GM23338 (cell line): ENCODE data around the gene MINDY4. TPM values are rescaled to one million over a fixed set of nuclear protein-coding genes. Genes with fewer than 3 reads are reported as not detected.

Experiments used
- ATAC-seq: fragments of 200-7000 bp; cut with Tn5 transposase; 3 replicates; pipeline ENCODE4 v1.9.1; 2020
- DNase-seq: peaks from one replicate; pipeline ENCODE4 v3.0.0-alpha.2; 2015; ENCODE audit warnings: low spot score
- H2AFZ ChIP-seq: fragments of 200-600 bp; sonication (generic); 2 replicates; pipeline ENCODE4 v1.8.0; 2016; ENCODE audit warnings: antibody characterized with exemption, mild to moderate bottlenecking, moderate library complexity
- H3F3A ChIP-seq: fragments of 200-600 bp; sonication (generic); replicated peaks from 2 replicates; pipeline ENCODE4 v1.8.0; 2017; ENCODE audit warnings: antibody characterized with exemption, mixed run types, low read depth
- H3K27ac ChIP-seq: fragments of 200-600 bp; sonication (generic); 2 replicates; pipeline ENCODE4 v1.6.1; 2016; ENCODE audit warnings: low read depth
- H3K27me3 ChIP-seq: fragments of 200-600 bp; sonication (generic); 2 replicates; pipeline ENCODE4 v1.8.0; 2016; ENCODE audit warnings: mild to moderate bottlenecking, mixed run types, moderate library complexity; ENCODE audit not compliant: insufficient read depth
- H3K36me3 ChIP-seq: fragments of 200-600 bp; sonication (generic); 2 replicates; pipeline ENCODE4 v1.8.0; 2016; ENCODE audit warnings: mild to moderate bottlenecking; ENCODE audit not compliant: insufficient read depth
- H3K4me1 ChIP-seq: fragments of 200-600 bp; sonication (generic); 2 replicates; pipeline ENCODE4 v1.8.0; 2016; ENCODE audit warnings: mild to moderate bottlenecking, moderate library complexity; ENCODE audit not compliant: insufficient read depth
- H3K4me2 ChIP-seq: fragments of 200-600 bp; sonication (generic); 2 replicates; pipeline ENCODE4 v1.7.1; 2017; ENCODE audit warnings: mixed run types
- H3K4me3 ChIP-seq: fragments of 200-600 bp; sonication (generic); 2 replicates; pipeline ENCODE4 v1.6.1; 2016; ENCODE audit warnings: mixed run types
- H3K79me2 ChIP-seq: fragments of 200-600 bp; sonication (generic); replicated peaks from 2 replicates; pipeline ENCODE4 v1.8.0; 2017; ENCODE audit warnings: mild to moderate bottlenecking; ENCODE audit not compliant: insufficient read depth
- H3K9me2 ChIP-seq: fragments of 200-600 bp; sonication (generic); 2 replicates; pipeline ENCODE4 v1.8.0; 2017; ENCODE audit not compliant: insufficient read depth
- H4K20me1 ChIP-seq: fragments of 200-600 bp; sonication (generic); replicated peaks from 2 replicates; pipeline ENCODE4 v1.8.0; 2017; ENCODE audit warnings: mild to moderate bottlenecking; ENCODE audit not compliant: insufficient read depth
- H3K27ac Mint-ChIP-seq: 2 replicates; pipeline ENCODE4 v1.8.0; 2020; ENCODE audit warnings: inconsistent platforms, mild to moderate bottlenecking, moderate library complexity, mixed read lengths
- H3K27me3 Mint-ChIP-seq: 3 replicates; pipeline ENCODE4 v1.8.0; 2022; ENCODE audit warnings: low read depth, mild to moderate bottlenecking, moderate library complexity, mixed read lengths, inconsistent platforms; ENCODE audit not compliant: insufficient read depth, poor library complexity
- H3K36me3 Mint-ChIP-seq: 3 replicates; pipeline ENCODE4 v1.8.0; 2021; ENCODE audit warnings: low read depth, mild to moderate bottlenecking, inconsistent platforms, moderate library complexity, mixed read lengths
- H3K4me1 Mint-ChIP-seq: 3 replicates; pipeline ENCODE4 v1.8.0; 2020; ENCODE audit warnings: mild to moderate bottlenecking, inconsistent platforms, mixed read lengths
- H3K4me3 Mint-ChIP-seq: 3 replicates; pipeline ENCODE4 v1.8.0; 2021; ENCODE audit warnings: moderate library complexity, mild to moderate bottlenecking, inconsistent platforms, mixed read lengths
- H3K9me3 Mint-ChIP-seq: 3 replicates; pipeline ENCODE4 v1.8.0; 2020; ENCODE audit warnings: moderate library complexity, mild to moderate bottlenecking, inconsistent platforms, mixed read lengths
- CREB1 ChIP-seq: fragments of 250-450 bp; sonication (Bioruptor Pico); IDR thresholded peaks from 2 replicates; pipeline ENCODE4 v1.5.0; 2020; ENCODE audit warnings: low read depth, mild to moderate bottlenecking, moderate library complexity
- CTCF ChIP-seq, 2 experiments: fragments of 200-600 bp in 1 of 2; sonication (generic) in 1 of 2; conservative IDR thresholded peaks; 2 replicates each; pipeline versions ENCODE4 v1.5.1 to v1.6.1; 2016 to 2017; ENCODE audit warnings: antibody characterized with exemption in 2 of 2, low read depth in 2 of 2, mild to moderate bottlenecking in 2 of 2, moderate library complexity in 1 of 2
- ETS1 ChIP-seq: IDR thresholded peaks from 2 replicates; pipeline ENCODE4 v1.6.1; 2016; ENCODE audit warnings: antibody characterized with exemption
- EZH2 ChIP-seq: fragments of 200-600 bp; sonication (generic); IDR thresholded peaks from one replicate; pipeline ENCODE4 v1.8.0; 2017; ENCODE audit warnings: antibody characterized with exemption, mild to moderate bottlenecking, low read depth; ENCODE audit not compliant: unreplicated experiment
- EZH2phosphoT487 ChIP-seq: fragments of 200-600 bp; sonication (generic); IDR thresholded peaks from one replicate; pipeline ENCODE4 v1.8.1; 2018; ENCODE audit warnings: antibody characterized with exemption; ENCODE audit not compliant: unreplicated experiment
- JUNB ChIP-seq: IDR thresholded peaks from one replicate; pipeline ENCODE4 v1.6.1; 2016; ENCODE audit warnings: antibody characterized with exemption; ENCODE audit not compliant: unreplicated experiment
- NANOG ChIP-seq: IDR thresholded peaks from 2 replicates; pipeline ENCODE4 v1.6.1; 2016; ENCODE audit warnings: antibody characterized with exemption, borderline replicate concordance
- POLR2AphosphoS5 ChIP-seq: IDR thresholded peaks from 2 replicates; pipeline ENCODE4 v1.6.1; 2016; ENCODE audit warnings: antibody characterized with exemption, low read depth
- REST ChIP-seq: IDR thresholded peaks from one replicate; pipeline ENCODE4 v1.6.1; 2018; ENCODE audit warnings: antibody characterized with exemption; ENCODE audit not compliant: unreplicated experiment
- STAT1 ChIP-seq: IDR thresholded peaks from one replicate; pipeline ENCODE4 v1.6.1; 2016; ENCODE audit warnings: antibody characterized with exemption; ENCODE audit not compliant: unreplicated experiment
- ZNF114 ChIP-seq: fragments of 250-450 bp; sonication (Bioruptor Pico); IDR thresholded peaks from 2 replicates; pipeline ENCODE4 v1.5.0; 2020; ENCODE audit warnings: mild to moderate bottlenecking, moderate library complexity
- ZNF331 ChIP-seq: fragments of 250-450 bp; sonication (Bioruptor Pico); IDR thresholded peaks from 2 replicates; pipeline ENCODE4 v1.5.0; 2020; ENCODE audit warnings: low read depth, mild to moderate bottlenecking, moderate library complexity
- ZNF462 ChIP-seq: fragments of 250-450 bp; sonication (Bioruptor Pico); IDR thresholded peaks from 2 replicates; pipeline ENCODE4 v1.5.0; 2020; ENCODE audit warnings: mild to moderate bottlenecking, moderate library complexity
- polyA plus RNA-seq: library from polyadenylated mRNA; unstranded; fragments of >200 nt; fragmentation: Nextera tagmentation; extraction: Ambion mirVana; gene quantifications from 2 replicates; pipeline ENCODE4 v1.2.1, GENCODE V29; 2016
- total RNA-seq: library from RNA; depleted of rRNA; stranded (reverse); fragments of >200 nt; shearing (Covaris generic); gene quantifications from 2 replicates; pipeline ENCODE4 v1.2.3, GENCODE V29; 2014

The MINDY4 gene
- total and polyA plus RNA-seq, 2 experiments from 2014 or later: 1.7 to 4.4 TPM

- no peaks in the 10 kb centered on the region for H3K4me1 ChIP-seq
- Mint-ChIP-seq H3K27ac (no peak overlapping the region), H3K4me3 (no peak overlapping the region), H3K9me3 (no peaks in the 10 kb centered on the region; the same call in 2 of the 3 replicates), H3K4me1 (peaks cover 14% of the 10 kb centered on the region), H3K36me3 (no peaks in the 10 kb centered on the region), H3K27me3 (no peaks in the 10 kb centered on the region)
- no peaks in the 10 kb centered on the region for H3K9me2 ChIP-seq
- TF ChIP-seq POLR2AphosphoS5: no peak
- no peak for TF ChIP-seq EZH2
- no peak for TF ChIP-seq ZNF331
- TF ChIP-seq ZNF114 (CRISPR knock-in tag): no peak
- TF ChIP-seq CTCF (conservative IDR thresholded peaks at IDR 0.05; ENCODE audit: low read depth in 2 of 2): no peak
- TF ChIP-seq STAT1: no peak
- TF ChIP-seq JUNB: no peak
- TF ChIP-seq REST: no peak
- TF ChIP-seq NANOG: no peak
- no peak for TF ChIP-seq CREB1 (CRISPR knock-in tag)
- no peak for TF ChIP-seq ZNF462 (CRISPR knock-in tag)
- no peak for TF ChIP-seq ETS1
- no peak for TF ChIP-seq EZH2phosphoT487
- H3K27ac ChIP-seq: no peak overlapping the region
- no peaks in the 10 kb centered on the region for H3K27me3 ChIP-seq
- no peak for ATAC-seq
- H4K20me1 ChIP-seq: no peaks in the 10 kb centered on the region
- H3K4me2 ChIP-seq: no peak overlapping the region
- H2AFZ ChIP-seq: no peak overlapping the region
- H3K79me2 ChIP-seq: no peaks in the 10 kb centered on the region
- H3K4me3 ChIP-seq: no peak overlapping the region
- DNase-seq: no peak
- no peaks in the 10 kb centered on the region for H3K36me3 ChIP-seq
- H3F3A ChIP-seq: no peaks in the 10 kb centered on the region
Measured at GRCh38 chr7:30893357-30893756, 122.1 kb downstream of the MINDY4 start.
